AG04450 (cell line): ENCODE results near the gene MED13L. TPM values are rescaled to one million over a fixed set of nuclear protein-coding genes. Genes with fewer than 3 reads are reported as not detected.

ENCODE experiments used
- CTCF ChIA-PET: fragments of 300-600, 350-600 bp; formaldehyde crosslinking; extraction: SDS; loops from one replicate; lab custom pipeline; 2022; ENCODE audit warnings: antibody characterized with exemption, inconsistent platforms; lab: Charles Lee
- POLR2A ChIA-PET: fragments of 350-600 bp; formaldehyde crosslinking; extraction: SDS; loops from one replicate; lab custom pipeline; 2021; ENCODE audit warnings: antibody characterized with exemption, inconsistent platforms; lab: Yijun Ruan, JAX
- DNase-seq: peaks from one replicate; pipeline ENCODE4 v3.0.0-alpha.2; 2011; ENCODE audit warnings: low read depth, low spot score
- H3K27ac ChIP-seq: one replicate; pipeline ENCODE4 v1.5.1; 2012; ENCODE audit warnings: low read depth, low read length, control low read depth
- H3K27me3 ChIP-seq: one replicate; pipeline ENCODE4 v1.6.0; 2012; ENCODE audit warnings: low read length; ENCODE audit not compliant: control insufficient read depth, insufficient read depth
- H3K4me3 ChIP-seq: 2 replicates; pipeline ENCODE4 v1.5.1; 2011; ENCODE audit warnings: mild to moderate bottlenecking, low read depth, low read length, control low read depth
- H3K9me3 ChIP-seq: 2 replicates; pipeline ENCODE4 v1.5.1; 2012; ENCODE audit warnings: low read length; ENCODE audit not compliant: control insufficient read depth, insufficient read depth
- CTCF ChIP-seq: IDR thresholded peaks from 2 replicates; pipeline ENCODE4 v1.5.1; 2011; ENCODE audit warnings: low read depth, low read length, control low read depth, inconsistent platforms
- polyA plus RNA-seq: library from polyadenylated mRNA; depleted of rRNA; stranded (reverse); fragments of >200 nt; gene quantifications from 2 replicates; pipeline ENCODE4 v1.2.3, GENCODE V29; 2011

MED13L gene
- polyA plus RNA-seq, 1 experiment, result 56.2 TPM

DNA sequence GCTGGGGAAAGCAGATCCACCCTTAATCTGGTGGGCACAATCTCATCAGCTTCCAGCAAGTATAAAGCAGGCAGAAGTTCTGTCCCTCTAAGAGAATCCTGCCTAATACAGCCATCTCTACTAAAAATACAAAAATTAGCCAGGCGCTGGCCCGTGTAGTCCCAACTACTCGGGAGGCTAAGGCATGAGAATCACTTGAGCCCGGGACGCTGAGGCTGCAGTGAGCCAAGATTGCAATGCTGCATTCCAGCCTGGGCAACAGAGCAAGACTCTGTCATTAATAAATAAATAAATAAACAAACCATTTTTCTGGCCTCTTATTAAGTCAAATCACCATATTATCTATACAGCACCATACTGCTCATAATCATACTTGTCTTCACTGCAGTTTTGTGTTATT, 111.2 kb downstream of the MED13L start:
- no peak overlapping the region for H3K4me3 ChIP-seq
- no peak for DNase-seq
- ChIA-PET CTCF (no interaction called here), POLR2A (no interaction called here)
- H3K9me3 ChIP-seq, result no peaks in the 10 kb centered on the region
- no peak for TF ChIP-seq CTCF
- no peak overlapping the region for H3K27ac ChIP-seq
- H3K27me3 ChIP-seq, result no peaks in the 10 kb centered on the region

- ChIA-PET CTCF (interaction anchor here (0.6 kb wide), 1 partner anchor 218 kb away, joined by 5 read pairs; no protein-coding TSS in a partner anchor), POLR2A (no interaction called here)
- H3K27ac ChIP-seq, result no peak overlapping the region
Measured at GRCh38 chr12:116165036-116165425, 112.5 kb downstream of the MED13L start.

DNA sequence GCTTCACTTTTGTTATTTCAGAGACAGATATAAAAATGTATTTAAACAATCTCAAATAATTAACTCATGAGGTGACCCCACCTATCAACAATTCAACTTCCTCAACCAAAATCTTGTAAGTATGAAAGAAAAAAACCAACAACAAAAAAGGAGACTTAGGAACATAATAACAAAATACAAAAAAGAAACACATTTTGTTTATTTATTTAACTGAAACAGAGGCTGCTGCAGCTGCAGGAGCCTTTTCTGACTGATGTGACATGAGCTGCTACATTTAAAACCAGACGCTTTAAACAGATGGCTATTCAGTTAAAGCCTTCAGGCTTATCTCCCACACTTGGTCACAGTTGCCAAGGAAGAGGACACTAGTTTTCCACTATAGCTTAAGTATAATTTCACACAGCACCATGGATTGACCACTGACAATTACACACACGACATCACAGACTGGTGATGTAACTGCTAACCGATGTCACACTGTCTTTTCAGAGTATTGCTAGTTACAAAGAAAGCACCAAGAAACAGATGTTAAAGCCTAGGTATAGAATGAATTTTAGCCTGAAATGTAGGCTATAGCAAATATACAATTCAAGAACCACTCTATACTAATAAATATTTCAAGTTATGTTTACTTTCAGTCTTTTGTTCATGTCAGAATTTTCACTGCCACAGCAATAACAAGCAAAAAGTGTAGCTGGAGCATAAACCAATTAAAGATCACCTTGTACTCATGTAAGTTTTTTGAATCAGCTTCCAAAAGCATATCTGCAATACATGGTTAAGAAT, 113.0 kb downstream of the MED13L start:
- Histone ChIP-seq H3K4me3 (no peak overlapping the region), H3K27me3 (no peaks in the 10 kb centered on the region), H3K27ac (no peak overlapping the region), H3K9me3 (no peaks in the 10 kb centered on the region)
- TF ChIP-seq CTCF, result no peak
- ChIA-PET CTCF (interaction anchor here (0.6 to 1.1 kb wide), 2 partner anchors 166 to 217 kb away, joined by 4 to 5 read pairs; no protein-coding TSS in a partner anchor), POLR2A (no interaction called here)
- no peak for DNase-seq

More at GRCh38 chr12:116165036-116165425, 112.5 kb downstream of the MED13L start:
- H3K9me3 ChIP-seq, result no peaks in the 10 kb centered on the region
- no peak overlapping the region for H3K4me3 ChIP-seq
- no peak for TF ChIP-seq CTCF
- H3K27me3 ChIP-seq, result no peaks in the 10 kb centered on the region
- peak; percentile 11 for DNase-seq

DNA sequence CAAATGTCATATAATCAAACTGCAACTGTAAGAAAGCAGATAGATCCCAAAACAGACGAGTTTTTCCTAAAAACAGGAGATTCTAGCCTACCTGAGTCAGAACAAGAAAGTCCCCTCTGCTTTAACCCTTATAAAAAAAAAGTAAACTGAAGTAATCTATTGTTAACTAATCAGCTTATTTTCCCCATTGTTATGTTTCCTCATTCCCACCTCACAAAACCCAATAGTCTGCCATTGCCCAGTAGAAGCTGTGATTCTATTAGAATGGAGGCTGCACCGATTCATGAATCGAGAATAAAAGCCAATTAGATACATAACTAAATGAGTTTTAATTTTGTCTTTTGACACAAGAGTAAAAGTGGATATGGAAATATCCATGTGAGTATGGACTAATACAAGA, 115.4 kb downstream of the MED13L start:
- Histone ChIP-seq H3K9me3 (no peaks in the 10 kb centered on the region), H3K27me3 (no peaks in the 10 kb centered on the region), H3K4me3 (no peak overlapping the region), H3K27ac (no peak overlapping the region)
- CTCF ChIA-PET, result interaction anchor here (0.6 to 1.0 kb wide), 3 partner anchors 97 to 164 kb away, joined by 3 to 6 read pairs (median 4); no protein-coding TSS in a partner anchor
- no peak for TF ChIP-seq CTCF
- POLR2A ChIA-PET, result no interaction called here
- no peak for DNase-seq

DNA sequence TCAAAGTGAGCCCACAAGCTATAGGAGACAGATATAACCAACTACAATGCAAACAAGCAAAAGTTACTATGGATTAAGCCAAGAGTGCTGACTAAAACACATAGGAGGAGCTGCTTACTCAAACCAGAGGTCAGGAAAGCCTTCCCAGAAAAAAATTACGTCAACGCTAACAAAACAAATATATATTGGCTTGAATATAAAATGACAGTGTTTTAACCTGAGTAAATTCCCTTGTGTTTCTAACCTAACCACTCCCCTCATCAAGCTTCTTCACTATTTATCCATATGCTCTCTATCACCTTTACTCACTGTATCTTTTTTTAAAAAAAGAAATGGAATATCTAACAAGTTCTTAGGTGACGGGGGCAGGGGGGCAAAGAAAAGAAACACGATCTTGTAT, 115.9 kb downstream of the MED13L start:
- ChIA-PET POLR2A (interaction anchor here (0.9 kb wide), 1 partner anchor 61 kb away, joined by 3 read pairs; no protein-coding TSS in a partner anchor), CTCF (interaction anchor here (0.6 to 1.0 kb wide), 3 partner anchors 96 to 163 kb away, joined by 3 to 6 read pairs (median 4); no protein-coding TSS in a partner anchor)
- Histone ChIP-seq H3K4me3 (no peak overlapping the region), H3K27ac (no peak overlapping the region), H3K27me3 (no peaks in the 10 kb centered on the region), H3K9me3 (no peaks in the 10 kb centered on the region)
- peak; percentile 26 for DNase-seq
- no peak for TF ChIP-seq CTCF
